OCI-LY3 (cell line): ENCODE results near the gene FRMD8.

Experiments
- H2AFZ ChIP-seq: fragments of 200-600, 300-600 bp; shearing (Covaris generic); 2 replicates; pipeline ENCODE4 v1.6.0; 2014; ENCODE audit warnings: antibody characterized with exemption, low read depth, low read length
- H3K27ac ChIP-seq: fragments of 200-600, 300-600 bp; sonication (generic); 2 replicates; pipeline ENCODE4 v1.5.1; 2014; ENCODE audit warnings: mild to moderate bottlenecking, low read length, moderate library complexity, mixed read lengths
- H3K27me3 ChIP-seq: fragments of 200-600, 300-600 bp; sonication (generic); 2 replicates; pipeline ENCODE4 v1.6.1; 2014; ENCODE audit warnings: low read depth, low read length, mixed read lengths
- H3K36me3 ChIP-seq: fragments of 200-600, 300-600 bp; sonication (generic); replicated peaks from 2 replicates; pipeline ENCODE3; 2014; ENCODE audit warnings: low read depth, low read length, mixed read lengths
- H3K4me1 ChIP-seq: fragments of 300-600, 200-600 bp; sonication (generic); 2 replicates; pipeline ENCODE4 v1.6.1; 2014; ENCODE audit warnings: low read length, mixed read lengths
- H3K4me2 ChIP-seq: fragments of 200-600, 300-600 bp; sonication (generic); 2 replicates; pipeline ENCODE4 v1.6.1; 2014; ENCODE audit warnings: low read length, mixed read lengths
- H3K4me3 ChIP-seq: fragments of 300-600, 200-600 bp; sonication (generic); 2 replicates; pipeline ENCODE4 v1.5.1; 2014; ENCODE audit warnings: antibody characterized with exemption, mild to moderate bottlenecking, low read length, moderate library complexity
- H3K79me2 ChIP-seq: fragments of 300-600, 200-600 bp; shearing (Covaris generic); 2 replicates; pipeline ENCODE4 v1.6.1; 2014; ENCODE audit warnings: mild to moderate bottlenecking, low read length, mixed read lengths
- H3K9ac ChIP-seq: fragments of 300-600, 200-600 bp; shearing (Covaris generic); 2 replicates; pipeline ENCODE4 v1.6.0; 2014; ENCODE audit warnings: mild to moderate bottlenecking, low read length, moderate library complexity
- H3K9me3 ChIP-seq: fragments of 200-600, 300-600 bp; shearing (Covaris generic); 2 replicates; pipeline ENCODE4 v1.6.1; 2014; ENCODE audit warnings: low read length, mixed read lengths; ENCODE audit not compliant: insufficient read depth
- H4K20me1 ChIP-seq: fragments of 200-600, 300-600 bp; sonication (generic); 2 replicates; pipeline ENCODE4 v1.6.1; 2016; ENCODE audit warnings: low read length, mixed read lengths; ENCODE audit not compliant: insufficient read depth
- EZH2phosphoT487 ChIP-seq: fragments of 200-600 bp; shearing (Covaris generic); IDR thresholded peaks from 2 replicates; pipeline ENCODE4 v1.6.1; 2018; ENCODE audit warnings: antibody characterized with exemption, mixed run types, low read depth
- TF ChIP-seq, protein P1 (sequence below): fragments of 200-600, 300-600 bp; sonication (generic); IDR thresholded peaks from 2 replicates; pipeline ENCODE4 v1.5.1; 2014; ENCODE audit warnings: antibody characterized with exemption, low read length, low read depth

FRMD8 gene

DNA sequence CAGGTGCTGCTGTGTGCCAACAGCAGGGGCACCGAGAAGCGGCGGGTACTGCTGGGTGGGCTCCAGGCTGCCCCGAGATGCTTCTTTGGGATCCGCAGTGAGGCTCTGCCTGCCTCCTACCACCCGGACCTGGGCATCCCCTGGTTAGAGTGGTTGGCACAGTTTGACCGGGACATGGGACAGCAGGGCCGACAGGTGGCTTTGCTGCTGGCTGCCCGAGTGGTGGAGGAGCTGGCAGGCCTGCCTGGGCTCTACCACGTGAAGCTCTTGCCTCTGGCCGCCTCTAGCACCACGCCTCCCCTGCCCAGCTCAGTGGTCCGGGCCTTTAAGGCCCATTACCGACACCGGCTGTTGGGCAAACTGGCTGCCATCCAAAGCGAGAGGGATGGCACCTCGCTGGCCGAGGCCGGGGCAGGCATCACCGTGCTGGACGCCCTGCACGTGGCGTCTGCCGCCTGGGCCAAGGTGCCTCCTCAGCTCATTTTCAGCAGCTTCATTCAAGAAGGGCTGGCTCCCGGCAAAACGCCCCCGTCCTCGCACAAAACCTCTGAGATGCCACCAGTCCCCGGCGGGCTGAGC lies 30.0 kb upstream of the FRMD8 start:
- TF ChIP-seq EZH2phosphoT487 = no peak
- TF ChIP-seq, protein P1, sequence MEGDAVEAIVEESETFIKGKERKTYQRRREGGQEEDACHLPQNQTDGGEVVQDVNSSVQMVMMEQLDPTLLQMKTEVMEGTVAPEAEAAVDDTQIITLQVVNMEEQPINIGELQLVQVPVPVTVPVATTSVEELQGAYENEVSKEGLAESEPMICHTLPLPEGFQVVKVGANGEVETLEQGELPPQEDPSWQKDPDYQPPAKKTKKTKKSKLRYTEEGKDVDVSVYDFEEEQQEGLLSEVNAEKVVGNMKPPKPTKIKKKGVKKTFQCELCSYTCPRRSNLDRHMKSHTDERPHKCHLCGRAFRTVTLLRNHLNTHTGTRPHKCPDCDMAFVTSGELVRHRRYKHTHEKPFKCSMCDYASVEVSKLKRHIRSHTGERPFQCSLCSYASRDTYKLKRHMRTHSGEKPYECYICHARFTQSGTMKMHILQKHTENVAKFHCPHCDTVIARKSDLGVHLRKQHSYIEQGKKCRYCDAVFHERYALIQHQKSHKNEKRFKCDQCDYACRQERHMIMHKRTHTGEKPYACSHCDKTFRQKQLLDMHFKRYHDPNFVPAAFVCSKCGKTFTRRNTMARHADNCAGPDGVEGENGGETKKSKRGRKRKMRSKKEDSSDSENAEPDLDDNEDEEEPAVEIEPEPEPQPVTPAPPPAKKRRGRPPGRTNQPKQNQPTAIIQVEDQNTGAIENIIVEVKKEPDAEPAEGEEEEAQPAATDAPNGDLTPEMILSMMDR = no peak

DNA sequence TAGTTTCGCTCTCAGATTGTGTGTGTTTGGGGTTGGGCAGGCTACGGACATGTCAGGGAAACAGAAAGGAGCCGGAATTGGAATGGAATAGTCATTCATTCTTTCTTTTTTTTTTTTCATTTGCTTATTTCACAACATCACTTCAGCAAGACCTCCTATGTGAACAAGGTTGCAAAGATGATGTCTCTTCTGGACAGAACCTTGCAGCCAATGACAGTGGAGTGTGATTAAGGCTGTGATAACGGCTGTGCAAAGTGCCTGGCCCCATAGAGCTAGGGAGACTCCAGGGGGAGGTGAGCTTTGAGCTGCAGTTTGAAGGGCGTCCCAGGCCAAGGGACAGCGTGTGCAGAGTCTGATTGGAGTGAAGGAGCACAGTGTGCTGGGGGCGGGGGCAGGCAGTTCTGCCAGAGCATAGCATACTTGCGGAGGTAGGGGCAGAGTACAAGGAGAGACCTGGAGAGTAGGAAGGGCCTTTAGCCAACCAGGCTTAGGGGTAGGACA lies 28.5 kb upstream of the FRMD8 start:
- Histone ChIP-seq H3K9me3 (no peaks in the 10 kb centered on the region), H4K20me1 (no peaks in the 10 kb centered on the region), H3K79me2 (no peaks in the 10 kb centered on the region), H3K27ac (no peak overlapping the region), H2AFZ (no peak overlapping the region), H3K27me3 (peaks cover 10% of the 10 kb centered on the region; the same call in 1 of the 2 replicates), H3K4me3 (no peak overlapping the region), H3K9ac (no peak overlapping the region), H3K4me1 (peaks cover 11% of the 10 kb centered on the region), H3K4me2 (no peak overlapping the region), H3K36me3 (no peaks in the 10 kb centered on the region)
- TF ChIP-seq, protein P1 = no peak
- no peak for TF ChIP-seq EZH2phosphoT487

More for the DNA sequence above, 30.0 kb upstream of the FRMD8 start:
- H3K27ac ChIP-seq = no peak overlapping the region
- H3K9me3 ChIP-seq = no peaks in the 10 kb centered on the region
- no peak overlapping the region for H3K4me2 ChIP-seq
- peaks cover 10% of the 10 kb centered on the region; the same call in 1 of the 2 replicates for H3K27me3 ChIP-seq
- no peaks in the 10 kb centered on the region for H3K79me2 ChIP-seq
- no peaks in the 10 kb centered on the region for H4K20me1 ChIP-seq
- no peak overlapping the region for H2AFZ ChIP-seq
- no peak overlapping the region for H3K9ac ChIP-seq
- H3K4me3 ChIP-seq = no peak overlapping the region
- peaks cover 9% of the 10 kb centered on the region for H3K36me3 ChIP-seq
- peaks cover 11% of the 10 kb centered on the region for H3K4me1 ChIP-seq

DNA sequence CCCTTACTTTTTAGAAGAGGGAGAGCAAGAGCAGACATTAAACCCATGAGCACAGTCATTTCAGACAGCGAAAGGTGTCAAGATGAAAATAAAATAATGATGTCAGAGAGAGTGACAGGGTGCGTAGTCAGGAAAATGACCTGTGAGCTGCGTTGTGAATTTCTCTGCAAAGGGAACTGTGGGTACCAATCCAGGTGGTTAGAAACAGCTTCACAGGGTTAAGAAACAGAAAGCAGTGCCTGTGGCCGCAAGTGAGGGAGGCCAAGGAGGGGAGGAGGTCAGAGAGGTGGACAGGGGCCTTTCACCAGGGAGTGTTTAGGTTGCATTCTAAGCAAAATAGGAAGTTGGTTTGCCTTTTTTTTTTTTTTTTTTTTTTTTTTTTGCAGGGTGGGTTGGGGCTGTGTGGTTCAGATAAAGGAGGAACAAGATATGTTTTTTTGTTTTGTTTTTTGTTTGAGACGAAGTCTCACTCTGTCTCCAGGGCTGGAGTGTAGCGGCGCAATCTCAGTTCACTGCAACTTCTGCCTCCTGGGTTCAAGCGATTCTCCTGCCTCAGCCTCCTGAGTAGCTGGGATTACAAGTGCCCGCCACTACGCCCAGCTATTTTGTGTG lies 24.0 kb upstream of the FRMD8 start:
- no peaks in the 10 kb centered on the region for H3K36me3 ChIP-seq
- no peak overlapping the region for H3K9ac ChIP-seq
- H3K27ac ChIP-seq = no peak overlapping the region
- no peaks in the 10 kb centered on the region; the same call in 1 of the 2 replicates for H3K27me3 ChIP-seq
- no peak overlapping the region for H2AFZ ChIP-seq
- H3K79me2 ChIP-seq = no peaks in the 10 kb centered on the region
- H3K4me2 ChIP-seq = no peak overlapping the region
- TF ChIP-seq, protein P1 = no peak
- no peak for TF ChIP-seq EZH2phosphoT487
- no peak overlapping the region for H3K4me3 ChIP-seq
- 0 out of 2 replicates have a peak, but pooled peaks cover 3% of the 10 kb centered on the region for H3K4me1 ChIP-seq
- no peaks in the 10 kb centered on the region for H4K20me1 ChIP-seq
- no peaks in the 10 kb centered on the region for H3K9me3 ChIP-seq

DNA sequence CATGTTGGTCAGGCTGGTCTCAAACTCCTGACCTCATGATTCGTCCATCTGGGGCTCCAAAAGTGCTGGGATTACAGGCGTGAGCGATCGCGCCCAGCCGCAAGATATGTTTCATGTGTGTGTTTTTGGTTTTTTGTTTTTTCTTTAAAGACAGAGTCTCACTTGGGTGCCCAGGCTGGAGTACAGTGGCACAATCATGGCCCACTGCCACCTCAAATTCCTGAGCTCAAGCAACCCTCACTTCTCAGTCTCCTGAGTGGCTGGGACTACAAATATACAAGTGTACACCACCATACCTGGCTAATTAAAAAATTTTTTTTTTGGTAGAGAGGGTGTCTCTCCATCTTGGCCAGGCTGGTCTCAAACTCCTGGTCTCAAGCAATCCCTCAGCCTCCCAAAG lies 23.5 kb upstream of the FRMD8 start:
- no peaks in the 10 kb centered on the region for H3K79me2 ChIP-seq
- TF ChIP-seq EZH2phosphoT487 = no peak
- TF ChIP-seq, protein P1 = no peak
- no peak overlapping the region for H2AFZ ChIP-seq
- no peaks in the 10 kb centered on the region; the same call in 1 of the 2 replicates for H3K27me3 ChIP-seq
- H3K4me1 ChIP-seq = 0 out of 2 replicates have a peak, but pooled peaks cover 3% of the 10 kb centered on the region
- no peak overlapping the region for H3K4me3 ChIP-seq
- no peak overlapping the region for H3K4me2 ChIP-seq
- no peak overlapping the region for H3K27ac ChIP-seq
- H3K9ac ChIP-seq = no peak overlapping the region
- H4K20me1 ChIP-seq = no peaks in the 10 kb centered on the region
- no peaks in the 10 kb centered on the region for H3K9me3 ChIP-seq
- H3K36me3 ChIP-seq = no peaks in the 10 kb centered on the region
